ENCODE data around the gene ATAD3B. TPM values are rescaled to one million over a fixed set of nuclear protein-coding genes. Genes with fewer than 3 reads are reported as not detected.
"Not testable (repeated sequence)": the region's sequence is repeated elsewhere in the genome, so short reads cannot be mapped to it uniquely, and the experiment has no call there.

The ATAD3B gene
- total RNA-seq, 2 experiments from 2014 or later = 26.5 to 34.6 TPM

GRCh38 chr1:1484976-1485750 is 13.6 kb downstream of the ATAD3B start:
- H3K27ac Mint-ChIP-seq, H3K4me1 Mint-ChIP-seq, H3K4me3 Mint-ChIP-seq, H3K27me3 Mint-ChIP-seq, DNase-seq, H3K9me3 Mint-ChIP-seq, CTCF ChIA-PET, POLR2A ChIA-PET: not testable (repeated sequence)
- H3K36me3 Mint-ChIP-seq (ENCODE audit: low read depth) = peaks cover 29% of the 10 kb centered on the region

- POLR2A ChIA-PET, H3K4me3 Mint-ChIP-seq, CTCF ChIA-PET, DNase-seq, H3K27me3 Mint-ChIP-seq, H3K4me1 Mint-ChIP-seq, H3K9me3 Mint-ChIP-seq, H3K27ac Mint-ChIP-seq: not testable (repeated sequence)
- H3K36me3 Mint-ChIP-seq (ENCODE audit: low read depth) = peaks cover 31% of the 10 kb centered on the region
Observed at GRCh38 chr1:1485755-1486317, 14.3 kb downstream of the ATAD3B start.

GRCh38 chr1:1487701-1488100 is 16.1 kb downstream of the ATAD3B start:
- no peaks in the 10 kb centered on the region for H3K9me3 Mint-ChIP-seq
- H3K27ac Mint-ChIP-seq = no peak overlapping the region
- no peak overlapping the region for H3K4me3 Mint-ChIP-seq
- H3K36me3 Mint-ChIP-seq (ENCODE audit: low read depth) = peaks cover 37% of the 10 kb centered on the region
- ChIA-PET CTCF (no interaction called here), POLR2A (no interaction called here)
- no peaks in the 10 kb centered on the region for H3K27me3 Mint-ChIP-seq
- DNase-seq = no peak
- H3K4me1 Mint-ChIP-seq = no peaks in the 10 kb centered on the region

- Mint-ChIP-seq H3K36me3 (ENCODE audit: low read depth) (peaks cover 47% of the 10 kb centered on the region), H3K27ac (peak overlapping the region; percentile 46), H3K27me3 (no peaks in the 10 kb centered on the region), H3K9me3 (peaks cover 7% of the 10 kb centered on the region), H3K4me3 (no peak overlapping the region), H3K4me1 (no peaks in the 10 kb centered on the region)
- POLR2A ChIA-PET = no interaction called here
- CTCF ChIA-PET = no interaction called here
- no peak for DNase-seq
Observed at GRCh38 chr1:1489231-1489630, 17.7 kb downstream of the ATAD3B start.

- POLR2A ChIA-PET = no interaction called here
- no peaks in the 10 kb centered on the region for H3K4me1 Mint-ChIP-seq
- DNase-seq = no peak
- no peak overlapping the region for H3K4me3 Mint-ChIP-seq
- H3K27me3 Mint-ChIP-seq = no peaks in the 10 kb centered on the region
- CTCF ChIA-PET = no interaction called here
- H3K27ac Mint-ChIP-seq = no peak overlapping the region
- H3K9me3 Mint-ChIP-seq = peaks cover 7% of the 10 kb centered on the region
- H3K36me3 Mint-ChIP-seq (ENCODE audit: low read depth) = peaks cover 47% of the 10 kb centered on the region
Observed at GRCh38 chr1:1489861-1490260, 18.3 kb downstream of the ATAD3B start.

- CTCF ChIA-PET = no interaction called here
- H3K27ac Mint-ChIP-seq = no peak overlapping the region
- no peaks in the 10 kb centered on the region for H3K4me1 Mint-ChIP-seq
- peaks cover 7% of the 10 kb centered on the region for H3K9me3 Mint-ChIP-seq
- DNase-seq = no peak
- POLR2A ChIA-PET = no interaction called here
- no peaks in the 10 kb centered on the region for H3K27me3 Mint-ChIP-seq
- peaks cover 47% of the 10 kb centered on the region for H3K36me3 Mint-ChIP-seq (ENCODE audit: low read depth)
- H3K4me3 Mint-ChIP-seq = no peak overlapping the region
Observed at GRCh38 chr1:1490633-1491230, 19.2 kb downstream of the ATAD3B start.

- no peak for DNase-seq
- Mint-ChIP-seq H3K4me1 (no peaks in the 10 kb centered on the region), H3K4me3 (no peak overlapping the region), H3K27ac (no peak overlapping the region), H3K27me3 (no peaks in the 10 kb centered on the region), H3K36me3 (ENCODE audit: low read depth) (peaks cover 47% of the 10 kb centered on the region), H3K9me3 (peaks cover 7% of the 10 kb centered on the region)
- POLR2A ChIA-PET = no interaction called here
- CTCF ChIA-PET = no interaction called here
Observed at GRCh38 chr1:1491601-1492000, 20.0 kb downstream of the ATAD3B start.

- peaks cover 33% of the 10 kb centered on the region for H3K36me3 Mint-ChIP-seq (ENCODE audit: low read depth)
Observed at GRCh38 chr1:1494311-1494710, 22.7 kb downstream of the ATAD3B start.

GRCh38 chr1:1495461-1495975 is 24.0 kb downstream of the ATAD3B start:
- H3K27me3 Mint-ChIP-seq, POLR2A ChIA-PET: not testable (repeated sequence)

More at GRCh38 chr1:1494311-1494710, 22.7 kb downstream of the ATAD3B start:
- H3K4me3 Mint-ChIP-seq, H3K9me3 Mint-ChIP-seq, H3K27ac Mint-ChIP-seq, POLR2A ChIA-PET, H3K27me3 Mint-ChIP-seq, H3K4me1 Mint-ChIP-seq, DNase-seq: not testable (repeated sequence)
- CTCF ChIA-PET = interaction anchor here (1.1 kb wide), 1 partner anchor 10 kb away, joined by 3 read pairs; no protein-coding TSS in a partner anchor

GRCh38 chr1:1504777-1505365 is 33.3 kb downstream of the ATAD3B start:
- Mint-ChIP-seq H3K27ac (peak overlapping the region; percentile 87), H3K4me3 (peak overlapping the region; percentile 49), H3K4me1 (peaks cover 15% of the 10 kb centered on the region)
- POLR2A ChIA-PET; H3K27me3 Mint-ChIP-seq; H3K36me3 Mint-ChIP-seq (ENCODE audit: low read depth); H3K9me3 Mint-ChIP-seq: not testable (repeated sequence)
- DNase-seq = peak; percentile 81
- CTCF ChIA-PET = interaction anchor here (0.6 to 1.7 kb wide), 10 partner anchors 11 to 486 kb away, joined by 3 to 6 read pairs (median 4); partner anchors contain the start of gene AURKAIP1

More at GRCh38 chr1:1495461-1495975, 24.0 kb downstream of the ATAD3B start:
- not testable (repeated sequence) for H3K27ac Mint-ChIP-seq, H3K4me3 Mint-ChIP-seq, DNase-seq, H3K9me3 Mint-ChIP-seq, H3K4me1 Mint-ChIP-seq
- CTCF ChIA-PET = interaction anchor here (0.5 kb wide), 1 partner anchor 462 kb away, joined by 3 read pairs; no protein-coding TSS in a partner anchor
- H3K36me3 Mint-ChIP-seq (ENCODE audit: low read depth) = peaks cover 24% of the 10 kb centered on the region

GRCh38 chr1:1505366-1505798 is 33.8 kb downstream of the ATAD3B start:
- peak overlapping the region; percentile 49 for H3K4me3 Mint-ChIP-seq
- CTCF ChIA-PET = interaction anchor here (0.9 to 1.7 kb wide), 6 partner anchors 49 to 473 kb away, joined by 3 to 6 read pairs (median 4); no protein-coding TSS in a partner anchor
- peak overlapping the region; percentile 87 for H3K27ac Mint-ChIP-seq
- H3K9me3 Mint-ChIP-seq; DNase-seq; H3K36me3 Mint-ChIP-seq (ENCODE audit: low read depth); POLR2A ChIA-PET; H3K27me3 Mint-ChIP-seq: not testable (repeated sequence)
- peaks cover 15% of the 10 kb centered on the region for H3K4me1 Mint-ChIP-seq

- DNase-seq, H3K4me3 Mint-ChIP-seq: not testable (repeated sequence)
- CTCF ChIA-PET = interaction anchor here (1.6 to 1.7 kb wide), 2 partner anchors 49 to 64 kb away, joined by 5 to 6 read pairs; no protein-coding TSS in a partner anchor
Observed at GRCh38 chr1:1505801-1506200, 34.2 kb downstream of the ATAD3B start.

GRCh38 chr1:1507305-1507704 is 35.7 kb downstream of the ATAD3B start:
- Mint-ChIP-seq H3K27ac (no peak overlapping the region), H3K36me3 (ENCODE audit: low read depth) (no peaks in the 10 kb centered on the region), H3K4me1 (peaks cover 22% of the 10 kb centered on the region), H3K27me3 (no peaks in the 10 kb centered on the region), H3K4me3 (no peak overlapping the region), H3K9me3 (no peaks in the 10 kb centered on the region)
- DNase-seq = no peak
- ChIA-PET POLR2A (no interaction called here), CTCF (no interaction called here)

More at GRCh38 chr1:1505801-1506200, 34.2 kb downstream of the ATAD3B start:
- H3K27me3 Mint-ChIP-seq; POLR2A ChIA-PET; H3K36me3 Mint-ChIP-seq (ENCODE audit: low read depth); H3K9me3 Mint-ChIP-seq: not testable (repeated sequence)
- Mint-ChIP-seq H3K27ac (peak overlapping the region; percentile 87), H3K4me1 (peaks cover 17% of the 10 kb centered on the region)

Measured in activated CD4-positive, alpha-beta T cell treated with anti-CD3 and anti-CD28 coated beads, Interleukin-2, amount 10 ng/mL, durations not matched to agents 7 days and 5 days (primary cell).